Rectal smooth muscle tissue (tissue), 1 donor: ENCODE data around the gene FBXO17.

Experiments used
- H3K27ac ChIP-seq: one replicate; pipeline ENCODE4 v1.7.0; 2013; ENCODE audit warnings: low read depth, low read length, inconsistent platforms
- H3K27me3 ChIP-seq: one replicate; pipeline ENCODE4 v1.7.0; 2013; ENCODE audit warnings: low read length; ENCODE audit not compliant: control insufficient read depth, insufficient read depth
- H3K36me3 ChIP-seq: one replicate; pipeline ENCODE4 v1.7.0; 2013; ENCODE audit warnings: low read length; ENCODE audit not compliant: control insufficient read depth, insufficient read depth
- H3K4me1 ChIP-seq: one replicate; pipeline ENCODE4 v1.7.0; 2013; ENCODE audit warnings: low read length; ENCODE audit not compliant: control insufficient read depth, insufficient read depth
- H3K4me3 ChIP-seq: one replicate; pipeline ENCODE4 v1.7.0; 2013; ENCODE audit warnings: low read length
- H3K9ac ChIP-seq: one replicate; pipeline ENCODE4 v1.7.0; 2013; ENCODE audit warnings: low read length

Gene FBXO17

DNA sequence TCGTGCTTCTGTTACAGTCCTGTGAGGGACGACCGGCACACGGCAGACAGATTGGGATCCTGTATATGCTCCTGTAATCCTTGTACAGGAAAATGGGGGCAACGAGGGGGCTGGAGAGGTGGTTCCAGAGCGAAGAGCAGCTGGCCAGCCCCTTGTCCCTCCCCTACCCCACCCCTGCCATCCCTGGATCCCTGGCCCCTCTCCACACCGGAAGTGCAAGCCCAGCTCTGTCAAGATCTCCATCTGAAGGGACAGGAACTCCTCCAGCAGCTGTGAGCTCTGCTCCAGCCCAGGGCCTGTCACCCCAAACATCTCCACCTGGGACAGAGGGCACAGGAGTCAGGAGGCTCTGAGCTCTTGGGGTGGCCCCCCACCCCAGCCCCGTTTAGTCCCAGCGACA lies 58.0 kb downstream of the FBXO17 start:
- Histone ChIP-seq H3K27me3 (no peaks in the 10 kb centered on the region), H3K36me3 (peaks cover 5% of the 10 kb centered on the region), H3K27ac (no peak overlapping the region), H3K9ac (no peak overlapping the region), H3K4me1 (no peaks in the 10 kb centered on the region), H3K4me3 (no peak overlapping the region)

- H3K4me3 ChIP-seq, result no peak overlapping the region
- no peaks in the 10 kb centered on the region for H3K4me1 ChIP-seq
- no peaks in the 10 kb centered on the region for H3K36me3 ChIP-seq
- H3K27ac ChIP-seq, result no peak overlapping the region
- peaks cover 4% of the 10 kb centered on the region for H3K27me3 ChIP-seq
- H3K9ac ChIP-seq, result no peak overlapping the region
Measured at GRCh38 chr19:38915329-38916321, 59.9 kb downstream of the FBXO17 start.

DNA sequence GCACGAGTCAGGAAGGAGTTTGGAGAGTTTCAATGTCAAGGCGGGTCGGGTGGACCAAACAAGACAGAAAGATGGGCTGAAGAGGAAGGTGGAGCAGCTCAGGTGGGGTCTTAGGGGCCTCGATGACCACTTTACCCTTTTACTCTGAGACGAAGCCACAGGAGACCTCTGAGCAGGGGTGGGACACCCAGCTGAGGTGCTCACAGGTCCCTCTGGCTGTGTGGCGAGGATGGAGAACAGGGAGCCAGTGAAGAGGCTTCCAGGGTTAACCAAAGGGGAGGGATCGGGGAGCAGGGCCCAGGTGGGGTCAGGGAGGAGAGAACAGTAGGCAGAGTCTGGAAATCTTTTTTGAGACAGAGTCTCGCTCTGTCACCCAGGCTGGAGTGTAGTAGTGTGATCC lies 61.6 kb downstream of the FBXO17 start:
- Histone ChIP-seq H3K9ac (no peak overlapping the region), H3K27me3 (peaks cover 4% of the 10 kb centered on the region), H3K36me3 (no peaks in the 10 kb centered on the region), H3K4me3 (no peak overlapping the region), H3K4me1 (no peaks in the 10 kb centered on the region), H3K27ac (no peak overlapping the region)

GRCh38 chr19:38912600-38913514 lies 62.7 kb downstream of the FBXO17 start:
- Histone ChIP-seq H3K9ac (no peak overlapping the region), H3K27me3 (peaks cover 4% of the 10 kb centered on the region), H3K4me1 (no peaks in the 10 kb centered on the region), H3K27ac (no peak overlapping the region), H3K4me3 (no peak overlapping the region), H3K36me3 (peaks cover 2% of the 10 kb centered on the region)

GRCh38 chr19:38911388-38912001 lies 64.0 kb downstream of the FBXO17 start:
- Histone ChIP-seq H3K36me3 (peaks cover 2% of the 10 kb centered on the region), H3K27me3 (peaks cover 4% of the 10 kb centered on the region), H3K9ac (no peak overlapping the region), H3K4me3 (no peak overlapping the region), H3K4me1 (no peaks in the 10 kb centered on the region), H3K27ac (no peak overlapping the region)

DNA sequence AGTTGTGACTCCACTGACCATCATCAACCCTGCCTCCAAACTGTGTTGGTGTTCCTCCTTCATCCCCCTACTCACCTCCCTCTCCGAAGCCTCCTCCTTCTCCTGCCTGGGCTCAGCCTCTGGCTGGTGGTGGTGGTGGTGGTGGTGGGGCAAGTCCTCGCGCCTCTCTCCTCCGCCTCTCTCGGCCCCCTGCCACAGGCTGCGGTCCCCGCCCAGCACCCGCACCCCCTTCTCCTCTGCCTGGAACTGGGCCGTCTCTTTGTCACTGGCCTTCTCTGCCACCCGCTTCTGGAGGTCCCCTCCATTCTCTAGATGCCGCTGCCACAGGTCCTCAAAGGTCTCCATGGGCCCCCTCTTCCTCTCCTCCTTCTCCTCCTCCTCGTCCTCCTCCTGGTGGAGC lies 65.1 kb downstream of the FBXO17 start:
- Histone ChIP-seq H3K36me3 (peaks cover 6% of the 10 kb centered on the region), H3K9ac (no peak overlapping the region), H3K27me3 (peaks cover 4% of the 10 kb centered on the region), H3K27ac (no peak overlapping the region), H3K4me3 (no peak overlapping the region), H3K4me1 (no peaks in the 10 kb centered on the region)

GRCh38 chr19:38908911-38909310 lies 66.6 kb downstream of the FBXO17 start:
- no peak overlapping the region for H3K27ac ChIP-seq
- no peak overlapping the region for H3K4me3 ChIP-seq
- peaks cover 4% of the 10 kb centered on the region for H3K27me3 ChIP-seq
- peaks cover 8% of the 10 kb centered on the region for H3K36me3 ChIP-seq
- no peaks in the 10 kb centered on the region for H3K4me1 ChIP-seq
- H3K9ac ChIP-seq, result no peak overlapping the region

- Histone ChIP-seq H3K9ac (no peak overlapping the region), H3K4me3 (no peak overlapping the region), H3K27ac (no peak overlapping the region), H3K4me1 (no peaks in the 10 kb centered on the region), H3K36me3 (peaks cover 8% of the 10 kb centered on the region), H3K27me3 (peaks cover 4% of the 10 kb centered on the region)
Measured at GRCh38 chr19:38907670-38908069, 67.9 kb downstream of the FBXO17 start.

GRCh38 chr19:38907227-38907626 lies 68.3 kb downstream of the FBXO17 start:
- H3K4me1 ChIP-seq, result no peaks in the 10 kb centered on the region
- H3K27ac ChIP-seq, result no peak overlapping the region
- peaks cover 8% of the 10 kb centered on the region for H3K36me3 ChIP-seq
- no peak overlapping the region for H3K9ac ChIP-seq
- no peak overlapping the region for H3K4me3 ChIP-seq
- peaks cover 4% of the 10 kb centered on the region for H3K27me3 ChIP-seq

GRCh38 chr19:38905620-38906019 lies 69.9 kb downstream of the FBXO17 start:
- peaks cover 8% of the 10 kb centered on the region for H3K36me3 ChIP-seq
- no peak overlapping the region for H3K9ac ChIP-seq
- no peaks in the 10 kb centered on the region for H3K27me3 ChIP-seq
- peaks cover 2% of the 10 kb centered on the region for H3K4me1 ChIP-seq
- no peak overlapping the region for H3K4me3 ChIP-seq
- no peak overlapping the region for H3K27ac ChIP-seq

GRCh38 chr19:38904581-38905539 lies 70.7 kb downstream of the FBXO17 start:
- no peaks in the 10 kb centered on the region for H3K27me3 ChIP-seq
- H3K4me3 ChIP-seq, result no peak overlapping the region
- peaks cover 7% of the 10 kb centered on the region for H3K4me1 ChIP-seq
- no peak overlapping the region for H3K9ac ChIP-seq
- H3K27ac ChIP-seq, result no peak overlapping the region
- H3K36me3 ChIP-seq, result peaks cover 8% of the 10 kb centered on the region
